Left cardiac atrium (tissue), 4 donors: Measurements from ENCODE around the gene ITPR2. TPM values are rescaled to one million over a fixed set of nuclear protein-coding genes. Genes with fewer than 3 reads are reported as not detected.
A peak's percentile ranks its signal among the peaks of the same experiment; 100 is the strongest.

Source experiments
- ATAC-seq, 2 donors: fragments of 200-7000 bp; cut with Tn5 transposase; one replicate each; pipeline ENCODE4 v1.9.1; 2020; ENCODE audit warnings: mild to moderate bottlenecking in 2 of 2, moderate library complexity in 2 of 2
- DNase-seq: peaks from one replicate; pipeline ENCODE4 v3.0.0-alpha.2; 2020
- intact Hi-C, 2 donors: fragments of 100-400 bp; cut with DNase I; formaldehyde crosslinking; loops; one replicate each; pipeline versions ENCODE4 v1.14.1 to v1.15.1; 2022 to 2023
- total RNA-seq, 2 donors: library from RNA; stranded (reverse); fragmentation: NEBNext Ultra II Directional; extraction: Animal tissue kit (Norgen Biotek cat#: 25700); gene quantifications; one replicate each; pipeline ENCODE4 v1.2.1, GENCODE V29; 2021
- donor health status: DM: no; HTN: yes; CAD: no.
- donor health status: DM: no; HTN: yes; CAD: no; lungs with severe emphysema.
- donor health status: DM: yes; HTN: yes; CAD: no.
- donor health status: Dilated cardiomyopathy.

ITPR2 gene
- total RNA-seq, 2 donors from 2014 or later: 25.4 to 26.7 TPM

DNA sequence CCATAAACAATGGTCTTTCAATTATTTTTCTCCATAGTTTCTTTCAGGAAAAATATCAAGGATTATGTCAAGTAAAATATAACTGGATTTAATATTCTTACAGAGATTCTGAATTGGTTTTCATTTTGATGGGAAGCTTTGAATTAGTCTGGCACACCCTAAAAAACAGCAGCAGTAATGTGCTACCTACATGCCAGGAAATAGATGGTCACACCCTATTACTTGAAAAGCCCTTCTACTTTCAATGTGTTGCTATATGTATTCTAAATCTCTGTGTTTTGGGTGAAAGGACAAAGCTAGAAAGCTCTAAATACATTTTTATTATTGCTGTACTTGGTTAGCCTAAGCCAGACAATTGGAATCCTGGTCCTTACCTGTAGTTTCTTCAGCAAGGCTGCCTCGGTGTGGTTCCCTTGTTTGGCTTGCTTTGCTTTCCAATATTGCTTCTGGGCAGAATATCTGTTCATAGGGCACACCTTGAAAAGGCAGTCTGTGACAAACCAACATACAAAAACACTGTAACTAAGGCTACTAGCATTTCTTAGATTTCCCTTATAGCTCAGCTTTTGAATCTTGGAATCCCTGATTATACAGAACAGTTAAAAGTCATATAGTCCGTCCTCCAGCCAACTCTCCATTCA lies 107.6 kb downstream of the ITPR2 start:
- intact Hi-C loops: no loop called here
- DNase-seq (no peak), ATAC-seq (no peak)

DNA sequence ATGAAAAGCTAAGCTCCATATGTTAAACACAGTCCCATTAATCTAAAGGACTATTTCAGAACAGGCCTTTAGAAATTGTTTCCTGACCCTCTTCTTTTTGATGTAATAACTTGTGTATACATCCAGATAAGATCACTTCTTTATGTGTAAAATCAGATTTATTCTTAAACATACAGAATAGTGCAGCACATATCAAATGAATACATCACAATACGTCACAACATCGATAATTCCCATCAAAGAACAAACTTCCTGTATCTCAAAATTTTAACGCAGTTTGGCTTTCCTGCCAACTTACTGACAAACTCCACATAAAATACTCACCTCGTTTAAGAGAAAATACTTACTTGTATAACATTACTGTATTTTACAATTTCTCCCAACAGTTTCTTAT lies 108.7 kb downstream of the ITPR2 start:
- intact Hi-C loops: no loop called here
- ATAC-seq: no peak
- DNase-seq: no peak

DNA sequence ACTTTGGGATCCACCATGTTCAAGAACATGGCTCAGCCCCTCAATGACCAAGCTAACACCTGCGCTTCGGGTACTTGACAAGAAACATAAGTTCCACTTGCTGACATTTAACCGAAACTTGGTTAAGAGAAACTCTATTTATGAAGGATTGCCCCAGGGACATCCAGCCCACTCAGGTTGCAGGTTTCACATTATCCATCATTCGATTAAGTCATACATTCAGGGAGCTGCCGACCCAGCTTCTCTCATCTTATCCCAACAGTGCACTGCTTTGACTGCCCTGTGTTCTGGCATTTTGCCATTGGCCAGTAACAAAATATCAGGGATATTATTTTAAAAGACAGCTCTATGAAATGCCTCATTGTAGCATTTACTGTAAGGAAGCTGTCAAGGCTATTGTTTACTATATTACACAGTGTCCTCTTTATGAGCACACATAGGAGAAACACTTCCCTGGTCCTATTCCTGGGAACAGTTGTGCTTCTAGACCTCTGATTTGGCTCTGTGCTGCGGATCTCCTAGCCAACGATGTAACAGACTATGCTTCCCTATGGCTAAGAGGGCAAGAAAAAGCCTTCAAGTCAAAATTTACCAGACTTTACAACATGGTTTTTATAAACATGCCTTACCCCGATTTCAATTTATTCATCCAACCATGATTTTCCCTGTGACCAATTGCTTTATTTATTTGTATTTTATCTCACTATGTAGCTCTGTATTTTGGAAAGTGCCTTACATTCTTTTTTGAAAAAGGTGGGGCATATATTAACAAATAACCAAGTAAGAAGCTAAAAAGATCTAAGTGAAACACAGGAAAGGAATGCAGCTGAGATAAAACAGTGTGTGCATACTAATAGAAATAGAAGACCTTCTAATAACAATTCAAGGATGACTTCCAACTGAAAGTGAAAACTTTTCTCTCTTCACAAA lies 109.3 kb downstream of the ITPR2 start:
- ATAC-seq (peak; percentile 49 to 82), DNase-seq (no peak)
- intact Hi-C loops: no loop called here

DNA sequence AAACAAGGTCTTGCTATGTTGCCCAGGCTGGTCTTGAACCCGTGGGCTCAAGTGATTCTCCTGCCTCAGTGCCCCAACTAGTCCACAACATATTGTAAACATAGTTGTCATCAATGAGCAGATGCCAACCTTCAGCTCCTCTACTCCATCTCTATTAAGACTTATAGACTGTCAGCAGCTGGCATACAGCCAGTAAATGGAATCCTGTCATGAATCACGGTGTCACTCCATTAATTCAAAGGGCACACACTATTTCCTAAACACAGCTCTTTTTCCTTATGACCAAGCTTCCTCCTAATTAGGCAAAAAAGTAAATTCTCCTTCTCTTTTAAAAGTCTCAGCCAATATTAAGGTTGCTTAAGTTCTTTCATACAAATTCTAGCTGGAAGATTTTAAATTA lies 111.2 kb downstream of the ITPR2 start:
- DNase-seq: no peak
- intact Hi-C loops: no loop called here
- ATAC-seq: no peak

DNA sequence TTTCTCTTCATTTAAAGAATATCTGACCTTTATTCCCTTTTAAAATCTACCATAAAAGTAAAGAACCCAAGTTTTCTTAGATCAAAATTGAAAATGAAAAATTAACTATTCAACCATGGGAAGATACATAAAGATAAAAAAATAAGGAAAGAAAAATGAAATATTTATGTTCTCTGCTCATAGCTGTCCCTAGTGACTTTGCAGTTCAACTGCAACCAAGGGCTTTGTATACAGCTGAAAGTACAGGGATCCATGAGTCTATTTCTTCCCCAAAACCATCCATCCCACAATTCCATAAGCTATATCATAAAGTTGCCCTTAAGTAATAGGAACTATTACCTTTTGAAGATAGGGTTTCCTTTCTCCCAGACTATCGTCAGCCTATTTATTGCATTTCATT lies 113.1 kb downstream of the ITPR2 start:
- ATAC-seq: no peak
- no peak for DNase-seq
- intact Hi-C loops: no loop called here

DNA sequence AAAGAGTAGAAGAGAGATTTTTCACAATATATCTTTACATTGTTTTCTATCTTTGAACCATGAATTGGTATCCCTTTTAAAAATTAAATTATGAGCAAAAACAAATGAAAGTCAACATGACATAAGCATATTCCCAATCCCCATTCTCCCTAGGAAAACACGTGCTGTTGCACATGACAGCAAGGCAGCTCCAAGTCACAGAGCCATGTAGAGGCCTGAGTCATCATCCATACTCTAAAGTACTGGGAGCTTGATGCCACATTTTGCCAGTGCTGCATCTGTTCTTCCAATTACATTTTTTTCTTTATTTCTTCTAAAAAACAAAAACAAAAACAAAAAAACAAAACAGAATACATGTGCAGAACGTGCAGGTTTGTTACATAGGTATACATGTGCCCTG lies 115.2 kb downstream of the ITPR2 start:
- DNase-seq: no peak
- intact Hi-C loops: no loop called here
- no peak for ATAC-seq

DNA sequence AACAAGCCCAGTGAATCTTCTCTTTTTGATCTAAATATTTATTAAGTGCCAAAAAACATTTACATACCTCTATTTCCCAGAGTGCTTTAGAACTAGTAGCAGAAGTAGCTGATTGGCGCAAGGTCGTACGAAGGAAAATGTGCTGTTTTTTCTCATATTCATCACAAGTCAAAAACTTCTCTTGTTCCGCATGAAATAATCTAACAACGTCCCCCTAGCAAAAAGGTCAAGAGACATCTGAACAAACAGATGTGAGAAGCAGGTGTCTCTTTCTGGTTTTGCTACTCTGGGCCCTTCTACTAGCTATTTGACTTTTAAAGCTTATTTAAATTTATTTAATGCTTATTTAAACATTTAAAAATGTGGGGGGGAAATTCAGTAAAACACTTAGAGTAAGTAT lies 117.8 kb downstream of the ITPR2 start:
- no peak for DNase-seq

DNA sequence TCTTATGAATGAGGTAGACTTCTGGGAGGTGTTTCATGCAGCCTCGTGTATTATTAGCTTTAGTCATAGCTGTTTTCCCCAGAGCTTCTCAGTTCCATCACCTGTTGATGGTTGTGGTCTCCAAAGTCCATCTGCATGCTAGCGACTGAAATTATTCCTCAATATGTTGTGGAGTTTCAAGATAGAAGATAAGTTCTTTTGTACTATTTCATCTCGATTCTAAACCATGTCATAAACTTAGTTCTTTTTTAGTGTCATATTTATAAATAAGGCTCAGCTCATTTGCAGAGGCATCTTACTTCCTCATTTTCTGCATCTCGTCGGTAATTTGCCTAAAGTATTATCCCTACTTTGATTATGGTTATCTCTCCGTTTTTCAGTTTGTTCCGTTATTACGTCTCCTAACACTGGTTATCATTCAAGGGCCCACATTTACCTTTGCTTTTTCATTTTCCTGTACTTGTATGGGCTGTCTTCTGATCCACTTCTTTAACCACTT lies 119.1 kb downstream of the ITPR2 start:
- DNase-seq: no peak
- no peak for ATAC-seq
- intact Hi-C loops: no loop called here

More for the DNA sequence above, 117.8 kb downstream of the ITPR2 start:
- intact Hi-C loops: no loop called here
- no peak for ATAC-seq

DNA sequence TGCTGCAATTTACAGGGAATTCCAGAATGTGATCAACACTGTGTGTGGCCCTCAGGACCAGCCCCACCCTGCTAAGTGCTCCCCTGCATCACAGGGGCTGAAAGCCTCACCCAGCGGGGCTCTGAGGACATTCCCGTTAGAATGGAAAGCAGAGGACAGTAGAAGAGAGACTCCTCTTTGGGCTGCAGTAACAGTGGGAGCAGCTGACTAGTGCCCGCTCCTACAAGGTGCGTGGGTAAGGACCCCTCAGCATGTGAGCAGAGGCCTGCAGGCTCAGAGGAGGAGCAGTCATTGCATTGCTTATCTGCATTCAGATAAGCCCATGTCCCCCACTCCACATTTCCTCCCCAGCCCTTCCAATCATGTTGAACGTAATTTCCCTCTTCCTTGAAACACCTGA lies 120.1 kb downstream of the ITPR2 start:
- intact Hi-C loops: no loop called here
- no peak for ATAC-seq
- no peak for DNase-seq

DNA sequence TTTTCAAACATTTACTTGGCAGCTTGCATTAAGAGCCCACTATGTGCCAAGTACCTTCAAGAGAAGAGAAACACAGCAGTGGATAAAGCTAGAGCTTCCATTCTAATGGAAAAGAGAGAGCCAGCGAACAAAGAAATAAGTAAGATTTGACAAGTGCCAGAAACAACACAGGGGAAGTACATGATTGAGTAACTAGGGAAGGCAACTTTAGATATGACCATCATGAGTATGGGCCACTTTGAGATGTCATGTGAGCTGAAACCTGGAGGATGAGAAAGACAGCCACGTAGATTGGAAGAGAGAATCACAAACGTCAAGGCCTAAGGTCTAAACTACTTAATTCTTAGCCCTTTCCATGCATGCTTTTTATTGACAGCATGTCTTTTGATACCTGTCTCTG lies 121.4 kb downstream of the ITPR2 start:
- intact Hi-C loops: no loop called here
- DNase-seq (no peak), ATAC-seq (no peak)

DNA sequence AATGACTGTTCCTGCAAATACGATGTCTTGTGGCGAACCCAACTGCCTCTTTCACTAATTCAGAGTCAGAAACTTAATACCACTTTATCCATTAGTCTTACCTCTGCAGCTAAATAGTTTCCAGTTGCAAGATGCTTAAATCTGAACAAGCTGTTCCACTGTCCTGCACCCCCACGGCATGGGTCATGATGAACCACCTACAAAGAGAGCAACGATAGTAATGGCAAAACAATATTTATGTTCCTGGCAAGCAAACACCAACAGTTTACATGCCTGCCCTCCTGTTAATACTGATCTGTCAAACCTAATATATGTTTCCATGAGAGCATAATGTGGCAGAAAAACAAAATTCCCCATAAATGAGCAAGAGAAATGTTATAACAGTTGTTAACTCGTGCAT lies 121.9 kb downstream of the ITPR2 start:
- intact Hi-C loops: no loop called here
- no peak for ATAC-seq
- DNase-seq: no peak

DNA sequence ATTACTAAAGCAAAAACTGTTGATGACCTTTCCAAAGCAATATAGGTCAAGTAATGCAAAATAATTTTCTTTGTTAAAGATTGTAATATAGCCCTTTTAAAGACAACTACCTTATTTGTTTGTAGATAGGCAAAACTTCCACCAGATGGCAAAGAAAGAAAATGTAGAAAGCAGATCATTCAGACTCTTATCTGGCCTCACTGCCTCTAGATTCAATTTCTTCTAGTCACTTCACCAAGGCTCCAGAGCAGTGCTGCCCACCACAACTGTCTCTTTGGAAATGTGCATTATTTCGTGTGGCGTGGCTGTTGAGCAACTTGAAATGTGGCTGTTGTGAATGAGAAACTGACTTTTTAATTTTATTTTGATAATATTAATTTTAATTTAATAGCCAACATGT lies 127.1 kb downstream of the ITPR2 start:
- intact Hi-C loops: no loop called here
- ATAC-seq (no peak), DNase-seq (no peak)

DNA sequence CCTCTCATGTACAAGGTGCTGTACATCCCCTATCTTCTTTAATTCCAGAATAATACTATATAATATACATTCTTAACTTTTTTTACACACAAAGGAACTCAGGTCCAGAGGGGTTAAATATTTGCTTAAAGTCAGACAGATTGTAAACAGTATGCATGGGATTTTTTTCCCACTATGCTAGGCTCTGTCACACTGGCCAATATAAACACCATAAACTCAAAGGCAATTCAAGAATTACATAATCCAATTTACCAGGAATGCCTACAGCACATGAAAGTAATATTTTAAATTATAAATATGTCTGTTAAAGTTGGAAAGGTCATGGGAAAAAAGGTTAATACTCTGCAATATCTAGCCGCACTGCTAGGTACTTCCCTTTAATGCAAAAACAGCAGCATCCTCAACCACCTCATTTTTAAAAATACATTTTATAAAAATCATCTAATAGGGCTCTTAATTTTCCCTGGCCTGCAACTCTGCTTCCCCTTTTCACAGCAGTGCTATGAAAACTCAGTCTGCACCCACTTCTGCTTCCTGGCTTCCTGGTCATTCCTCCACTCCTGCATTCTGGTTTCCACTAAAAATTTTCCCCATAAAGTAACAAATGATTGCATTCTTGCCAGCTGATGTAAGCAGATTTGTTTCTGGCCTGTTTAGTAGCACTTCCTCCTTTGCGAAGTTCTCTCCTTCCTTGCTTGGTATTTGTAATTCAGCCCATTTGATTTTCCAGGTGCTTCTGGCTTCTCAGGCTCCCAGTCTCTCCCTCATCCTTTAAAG lies 128.1 kb downstream of the ITPR2 start:
- ATAC-seq: peak; percentile 54 to 62
- intact Hi-C loops: loop anchor here in 1 of 2 donors (5.0 kb wide), 1 partner anchor 608 kb away; no protein-coding TSS in a partner anchor
- DNase-seq: no peak

DNA sequence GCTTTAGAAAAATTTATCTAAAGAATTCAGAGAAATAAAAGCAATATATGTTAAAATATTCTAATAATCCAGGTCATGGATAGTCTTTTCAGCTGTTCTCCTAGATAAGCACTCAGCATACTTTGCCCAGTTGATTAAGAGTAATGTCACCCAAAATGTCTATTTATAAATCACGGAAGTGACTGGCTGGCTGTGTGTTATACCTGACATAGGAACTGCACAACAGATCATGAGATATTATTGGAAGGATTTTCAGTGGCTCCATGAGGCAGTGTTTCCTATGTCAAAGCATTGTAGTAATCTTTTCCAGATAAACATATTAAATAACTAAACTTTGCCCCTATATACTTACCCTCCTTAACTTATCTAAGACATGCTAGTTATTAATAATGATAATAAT lies 128.8 kb downstream of the ITPR2 start:
- intact Hi-C loops: loop anchor here in 1 of 2 donors (5.0 kb wide), 1 partner anchor 607 kb away; no protein-coding TSS in a partner anchor
- DNase-seq (no peak), ATAC-seq (peak; percentile 32 to 51)

DNA sequence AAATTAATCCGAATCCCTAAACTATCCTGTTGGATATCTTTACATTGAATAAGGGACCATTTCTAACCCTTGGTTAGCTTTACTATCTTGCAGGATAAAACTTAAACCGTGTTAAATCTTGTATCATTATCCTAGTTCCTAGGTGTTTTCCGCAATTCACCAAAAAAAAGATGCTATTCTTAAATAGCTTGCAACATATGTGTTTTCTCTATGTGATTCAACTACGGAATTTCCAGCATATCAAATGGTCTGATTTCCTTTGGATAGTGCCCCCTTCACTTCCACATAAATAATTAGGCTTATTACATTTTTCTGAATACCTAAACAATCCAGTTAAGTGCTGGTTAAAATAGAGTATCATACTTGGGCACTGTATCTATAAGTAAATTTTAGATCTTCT lies 130.3 kb downstream of the ITPR2 start:
- ATAC-seq (no peak), DNase-seq (no peak)
- intact Hi-C loops: loop anchor here in 1 of 2 donors (5.0 kb wide), 1 partner anchor 605 kb away; no protein-coding TSS in a partner anchor

DNA sequence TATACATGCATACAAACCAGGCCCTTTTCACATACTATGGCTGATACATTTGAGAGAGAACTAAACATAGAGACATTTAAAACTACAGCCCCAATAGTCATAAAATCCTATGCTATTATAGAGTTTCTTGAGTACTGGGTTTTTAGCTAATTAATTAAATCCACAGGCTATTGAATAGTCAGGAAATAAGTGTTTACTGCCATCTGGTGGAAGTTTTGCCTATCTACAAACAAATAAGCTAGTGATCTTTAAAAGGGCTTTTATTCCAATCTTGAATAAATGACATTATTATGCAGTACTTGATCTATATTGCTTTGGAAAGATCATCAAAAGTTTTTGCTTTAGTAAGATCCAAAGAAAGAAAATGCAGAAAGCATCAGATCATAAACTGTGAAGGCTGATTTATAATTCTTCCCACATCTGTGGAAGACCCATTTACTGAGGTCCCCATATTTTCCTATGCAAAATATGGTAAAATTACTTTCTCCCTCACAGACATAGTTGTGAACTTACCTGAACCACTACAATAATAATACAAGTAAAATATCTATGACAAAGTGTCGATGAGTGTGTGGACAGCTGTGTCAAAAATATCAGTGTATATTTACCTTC lies 131.3 kb downstream of the ITPR2 start:
- intact Hi-C loops: loop anchor here in 1 of 2 donors (5.0 kb wide), 1 partner anchor 604 kb away; no protein-coding TSS in a partner anchor
- DNase-seq (no peak), ATAC-seq (no peak)

DNA sequence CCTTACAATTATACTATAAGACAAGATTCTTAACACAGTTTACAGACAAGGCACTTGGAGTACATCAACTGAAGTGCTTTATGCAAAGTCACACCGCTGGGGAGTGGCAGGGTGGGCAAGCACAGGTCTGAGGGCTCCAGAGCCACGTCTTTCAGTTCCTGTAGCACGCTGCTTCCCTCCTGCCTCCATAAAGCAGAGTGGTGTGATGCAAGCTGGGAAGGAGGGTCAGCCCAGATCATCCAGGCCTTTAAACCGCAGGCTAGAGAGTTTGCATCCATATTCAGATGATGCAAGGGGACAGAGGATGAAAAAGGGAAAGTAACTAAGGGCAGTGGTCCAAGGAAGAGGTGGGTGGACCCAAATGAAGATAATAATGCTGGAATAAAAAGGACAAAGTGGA lies 132.6 kb downstream of the ITPR2 start:
- intact Hi-C loops: loop anchor here in 1 of 2 donors (5.0 kb wide), 1 partner anchor 603 kb away; no protein-coding TSS in a partner anchor
- ATAC-seq (no peak), DNase-seq (no peak)

DNA sequence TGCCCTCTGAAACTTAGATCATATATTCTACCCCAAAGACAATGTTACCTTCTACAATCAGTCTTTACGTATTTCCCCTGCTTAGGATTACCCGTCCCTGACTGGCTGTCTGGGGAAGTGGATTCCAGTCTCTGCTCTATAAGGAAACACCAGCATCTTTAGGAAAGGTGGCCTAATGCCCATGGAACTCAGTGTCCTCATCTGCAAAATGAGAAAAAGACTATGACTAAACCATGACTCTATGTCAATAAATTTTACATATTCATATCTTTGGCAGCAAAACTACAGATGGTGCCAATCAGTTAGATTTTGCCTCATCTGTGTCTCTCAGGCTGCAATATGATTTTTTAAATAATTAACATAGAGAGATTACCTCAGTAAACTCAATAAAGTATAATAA lies 133.8 kb downstream of the ITPR2 start:
- DNase-seq: no peak
- intact Hi-C loops: no loop called here
- ATAC-seq: no peak

DNA sequence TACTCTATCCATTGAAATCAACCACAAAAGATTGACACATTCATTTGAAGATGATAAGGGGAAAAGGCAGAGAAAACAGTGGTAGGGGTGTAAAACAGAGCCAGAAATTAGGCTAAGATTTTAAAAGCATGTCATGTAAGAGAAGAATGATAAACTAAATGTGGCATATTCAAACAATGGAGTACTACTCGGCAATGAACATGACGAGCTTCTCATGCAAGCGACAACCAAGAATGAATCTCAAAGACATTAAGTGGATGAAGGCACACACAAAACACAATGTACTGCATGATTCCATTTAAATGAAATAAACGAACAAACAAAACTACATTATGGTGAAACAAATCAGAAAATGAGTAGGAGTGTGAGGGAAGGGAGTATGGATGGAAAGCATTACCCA lies 134.8 kb downstream of the ITPR2 start:
- intact Hi-C loops: no loop called here
- ATAC-seq (no peak), DNase-seq (no peak)
